Heart right ventricle (tissue), 16 donors: ENCODE data around the gene KCNMA1. TPM values are rescaled to one million over a fixed set of nuclear protein-coding genes. Genes with fewer than 3 reads are reported as not detected.

Experiments
- ATAC-seq, 8 donors: fragments of 200-7000 bp; cut with Tn5 transposase; one replicate each; pipeline ENCODE4 v1.9.1; 2020; ENCODE audit warnings: mild to moderate bottlenecking in 8 of 8, moderate library complexity in 8 of 8, moderate number of reproducible peaks in 1 of 8
- DNase-seq, 2 donors: peaks; one replicate each; pipeline ENCODE4 v3.0.0-alpha.2; 2020
- H3K27ac ChIP-seq, 10 donors: fragments of 200-600 bp; sonication (generic) in 2 of 10; one replicate each; pipeline versions ENCODE4 v1.5.0 to v1.8.0; 2020 to 2022; ENCODE audit warnings: mild to moderate bottlenecking in 3 of 10
- H3K27me3 ChIP-seq, 7 donors: fragments of 200-600 bp; one replicate each; pipeline ENCODE4 v1.8.0; 2021 to 2022; ENCODE audit warnings: mild to moderate bottlenecking in 2 of 7
- H3K36me3 ChIP-seq, 9 donors: fragments of 200-600 bp; sonication (generic) in 1 of 9; one replicate each; pipeline versions ENCODE4 v1.5.0 to v1.8.0; 2020 to 2022; ENCODE audit warnings: mild to moderate bottlenecking in 2 of 9
- H3K4me1 ChIP-seq, 9 donors: fragments of 200-600 bp; sonication (generic) in 1 of 9; one replicate each; pipeline versions ENCODE4 v1.5.0 to v1.8.0; 2020 to 2022; ENCODE audit warnings: mild to moderate bottlenecking in 4 of 9
- H3K4me3 ChIP-seq, 10 donors: fragments of 200-600 bp; sonication (generic) in 2 of 10; one replicate each; pipeline versions ENCODE4 v1.5.0 to v1.8.0; 2020 to 2022; ENCODE audit warnings: mild to moderate bottlenecking in 7 of 10, moderate library complexity in 2 of 10
- H3K9me3 ChIP-seq, 11 donors: fragments of 200-600 bp in 10 of 11; sonication (generic) in 2 of 11; one replicate each; pipeline versions ENCODE4 v1.5.0 to v1.8.0; 2013 to 2022; ENCODE audit warnings: mild to moderate bottlenecking in 2 of 11, control low read depth in 1 of 11, moderate library complexity in 1 of 11
- CTCF ChIP-seq, 9 donors: fragments of 200-600 bp; sonication (generic) in 2 of 9; IDR thresholded peaks; one replicate each; pipeline versions ENCODE4 v1.5.0 to v1.8.0; 2021 to 2022; ENCODE audit warnings: antibody characterized with exemption in 9 of 9, mild to moderate bottlenecking in 5 of 9, moderate library complexity in 1 of 9
- WGBS, 2 donors: extraction: QIAGEN DNeasy Blood & Tissue Kit; methylation state at CpG; one replicate each; pipeline ENCODE4 v1.1.7; 2013; ENCODE audit warnings: inconsistent platforms in 1 of 2; 5-methylcytosine and 5-hydroxymethylcytosine counted together
- intact Hi-C, 10 donors: fragments of 100-400 bp; cut with DNase I; formaldehyde crosslinking; loops; one replicate each; pipeline versions ENCODE4 v1.11.1 to v1.14.2; 2022
- polyA plus RNA-seq, 2 donors: library from polyadenylated mRNA; stranded (reverse); fragments of 200-250 nt; gene quantifications; one replicate each; pipeline ENCODE4 v1.2.3, GENCODE V29; 2013
- total RNA-seq, 10 donors: library from RNA; stranded (reverse); fragmentation: NEBNext Ultra II Directional in 3 of 10; extraction: Animal tissue kit (Norgen Biotek cat#: 25700) in 3 of 10; gene quantifications; one replicate each; pipeline versions ENCODE4 v1.2.1 to v1.2.4, GENCODE V29; 2021 to 2023
- donor health status: Arrhythmogenic right ventricular cardiomyopathy.
- donor health status: ischemic (EF 13 %, LVEDD 7.1; RV severe dilation, severe dysfunction).
- donor health status: healthy with polysubstance abuse.
- donor health status: DM: no; HTN: yes; CAD: no.
- donor health status: DM: no; HTN: no; CAD: no.
- donor health status: ischemic (EF 25% LVEDD 6.9; RV normal size, moderate dysfunction).
- donor health status: ischemic (EF 25% LVEDD 5.7; RV mildly dilated, moderate dysfunction).
- donor health status: healthy.
- donor health status: DM: yes; HTN: yes; CAD: no.
- donor health status: Ischemic cardiomyopathy.
- donor health status: ischemic (EF 35%, LVEDD 5.7; RV mildly dilated, moderate dysfunction).
- donor health status: nonischemic (EF 11% LVEDD 7.7; RV severe dilation, severe dysfunction).
- donor health status: DM: yes; HTN: yes; CAD: no.
- donor health status: PGD.
- donor health status: ischemic (EF 29% LVEDD 5.4; RV normal size, mild dysfunction).
- donor health status: nonischemic (EF 23%, LVEDD 6.1; RV moderate dilation, normal function).

Gene KCNMA1
- total and polyA plus RNA-seq, 12 donors: 0.59 to 5.3 (median 1.6) TPM

- Histone ChIP-seq H3K27me3 (peaks cover 0 to 25% (median 8%) of the 10 kb centered on the region in 7 donors), H3K4me1 (no peaks in the 10 kb centered on the region), H3K27ac (no peak overlapping the region), H3K9me3 (no peaks in the 10 kb centered on the region), H3K36me3 (no peaks in the 10 kb centered on the region), H3K4me3 (no peak overlapping the region)
- intact Hi-C loops: no loop called here
- ATAC-seq (no peak), DNase-seq (no peak)
- 58 to 67% methylated on average over 3 of the region's 3 CpGs for WGBS, 2 donors
- no peak for TF ChIP-seq CTCF (IDR thresholded peaks at IDR 0.05)
Observed at GRCh38 chr10:77321838-77322237, 315.8 kb downstream of the KCNMA1 start.

GRCh38 chr10:77320971-77321471 lies 316.6 kb downstream of the KCNMA1 start:
- intact Hi-C loops: no loop called here
- Histone ChIP-seq H3K36me3 (no peaks in the 10 kb centered on the region), H3K4me3 (no peak overlapping the region), H3K4me1 (no peaks in the 10 kb centered on the region), H3K27ac (no peak overlapping the region), H3K9me3 (no peaks in the 10 kb centered on the region), H3K27me3 (peaks cover 0 to 32% (median 8%) of the 10 kb centered on the region in 7 donors)
- no peak for ATAC-seq
- WGBS, 2 donors: 51 to 53% methylated on average over 2 of the region's 2 CpGs
- no peak for DNase-seq
- TF ChIP-seq CTCF (IDR thresholded peaks at IDR 0.05): no peak

GRCh38 chr10:77319557-77319956 lies 318.1 kb downstream of the KCNMA1 start:
- H3K4me3 ChIP-seq: no peak overlapping the region
- TF ChIP-seq CTCF (IDR thresholded peaks at IDR 0.05): no peak
- peaks cover 0 to 36% (median 8%) of the 10 kb centered on the region in 7 donors for H3K27me3 ChIP-seq
- no peak for DNase-seq
- WGBS, 2 donors: 68 to 73% methylated on average over 3 of the region's 3 CpGs
- H3K4me1 ChIP-seq: no peaks in the 10 kb centered on the region
- no peak overlapping the region for H3K27ac ChIP-seq
- no peaks in the 10 kb centered on the region for H3K9me3 ChIP-seq
- no peak for ATAC-seq
- intact Hi-C loops: no loop called here
- no peaks in the 10 kb centered on the region for H3K36me3 ChIP-seq

- WGBS, 2 donors: 95 to 99% methylated on average over 3 of the region's 3 CpGs
- intact Hi-C loops: no loop called here
- H3K27me3 ChIP-seq: peaks cover 0 to 36% (median 8%) of the 10 kb centered on the region in 7 donors
- no peak overlapping the region for H3K4me3 ChIP-seq
- ATAC-seq: no peak
- no peak overlapping the region for H3K27ac ChIP-seq
- TF ChIP-seq CTCF (IDR thresholded peaks at IDR 0.05): no peak
- no peaks in the 10 kb centered on the region for H3K9me3 ChIP-seq
- H3K4me1 ChIP-seq: no peaks in the 10 kb centered on the region
- H3K36me3 ChIP-seq: no peaks in the 10 kb centered on the region
- no peak for DNase-seq
Observed at GRCh38 chr10:77318739-77319138, 318.9 kb downstream of the KCNMA1 start.
